ENCODE results near the gene UBE2E2.

DNA sequence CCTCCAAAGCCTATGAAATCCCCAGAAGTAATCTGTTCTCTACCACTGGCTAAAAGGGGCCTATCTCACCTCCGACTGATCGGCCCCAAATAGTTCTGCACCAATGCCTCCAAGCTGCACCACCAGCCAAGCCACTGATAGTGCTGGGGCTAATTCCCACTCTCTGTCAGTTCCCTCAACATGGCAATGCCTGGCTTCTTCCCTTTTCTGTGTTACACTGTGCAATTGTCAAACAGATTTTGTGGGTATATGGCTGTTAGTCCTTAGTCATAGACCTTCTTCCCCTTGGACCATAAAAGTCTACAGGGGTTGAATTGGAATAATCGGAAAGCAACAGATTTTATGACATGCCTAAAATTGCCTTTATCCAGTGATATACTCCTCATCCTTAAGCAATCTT is 9.3 kb upstream of the UBE2E2 start:
- TF ChIP-seq GATA2 (IDR thresholded peaks at IDR 0.05; ENCODE audit: low read depth, low read length) (no peak), GATA3 (IDR thresholded peaks at IDR 0.05; ENCODE audit: low read depth, low read length) (no peak)

Data from SH-SY5Y (cell line).